GM23338 (cell line): ENCODE data around the gene NOL9. TPM values are rescaled to one million over a fixed set of nuclear protein-coding genes. Genes with fewer than 3 reads are reported as not detected.

Experiments
- ATAC-seq: fragments of 200-7000 bp; cut with Tn5 transposase; 3 replicates; pipeline ENCODE4 v1.9.1; 2020
- DNase-seq: peaks from one replicate; pipeline ENCODE4 v3.0.0-alpha.2; 2015; ENCODE audit warnings: low spot score
- H2AFZ ChIP-seq: fragments of 200-600 bp; sonication (generic); 2 replicates; pipeline ENCODE4 v1.8.0; 2016; ENCODE audit warnings: antibody characterized with exemption, mild to moderate bottlenecking, moderate library complexity
- H3F3A ChIP-seq: fragments of 200-600 bp; sonication (generic); replicated peaks from 2 replicates; pipeline ENCODE4 v1.8.0; 2017; ENCODE audit warnings: antibody characterized with exemption, mixed run types, low read depth
- H3K27ac ChIP-seq: fragments of 200-600 bp; sonication (generic); 2 replicates; pipeline ENCODE4 v1.6.1; 2016; ENCODE audit warnings: low read depth
- H3K27me3 ChIP-seq: fragments of 200-600 bp; sonication (generic); 2 replicates; pipeline ENCODE4 v1.8.0; 2016; ENCODE audit warnings: mild to moderate bottlenecking, mixed run types, moderate library complexity; ENCODE audit not compliant: insufficient read depth
- H3K36me3 ChIP-seq: fragments of 200-600 bp; sonication (generic); 2 replicates; pipeline ENCODE4 v1.8.0; 2016; ENCODE audit warnings: mild to moderate bottlenecking; ENCODE audit not compliant: insufficient read depth
- H3K4me1 ChIP-seq: fragments of 200-600 bp; sonication (generic); 2 replicates; pipeline ENCODE4 v1.8.0; 2016; ENCODE audit warnings: mild to moderate bottlenecking, moderate library complexity; ENCODE audit not compliant: insufficient read depth
- H3K4me2 ChIP-seq: fragments of 200-600 bp; sonication (generic); 2 replicates; pipeline ENCODE4 v1.7.1; 2017; ENCODE audit warnings: mixed run types
- H3K4me3 ChIP-seq: fragments of 200-600 bp; sonication (generic); 2 replicates; pipeline ENCODE4 v1.6.1; 2016; ENCODE audit warnings: mixed run types
- H3K79me2 ChIP-seq: fragments of 200-600 bp; sonication (generic); replicated peaks from 2 replicates; pipeline ENCODE4 v1.8.0; 2017; ENCODE audit warnings: mild to moderate bottlenecking; ENCODE audit not compliant: insufficient read depth
- H3K9me2 ChIP-seq: fragments of 200-600 bp; sonication (generic); 2 replicates; pipeline ENCODE4 v1.8.0; 2017; ENCODE audit not compliant: insufficient read depth
- H4K20me1 ChIP-seq: fragments of 200-600 bp; sonication (generic); replicated peaks from 2 replicates; pipeline ENCODE4 v1.8.0; 2017; ENCODE audit warnings: mild to moderate bottlenecking; ENCODE audit not compliant: insufficient read depth
- H3K27ac Mint-ChIP-seq: 2 replicates; pipeline ENCODE4 v1.8.0; 2020; ENCODE audit warnings: inconsistent platforms, mild to moderate bottlenecking, moderate library complexity, mixed read lengths
- H3K27me3 Mint-ChIP-seq: 3 replicates; pipeline ENCODE4 v1.8.0; 2022; ENCODE audit warnings: low read depth, mild to moderate bottlenecking, moderate library complexity, mixed read lengths, inconsistent platforms; ENCODE audit not compliant: insufficient read depth, poor library complexity
- H3K36me3 Mint-ChIP-seq: 3 replicates; pipeline ENCODE4 v1.8.0; 2021; ENCODE audit warnings: low read depth, mild to moderate bottlenecking, inconsistent platforms, moderate library complexity, mixed read lengths
- H3K4me1 Mint-ChIP-seq: 3 replicates; pipeline ENCODE4 v1.8.0; 2020; ENCODE audit warnings: mild to moderate bottlenecking, inconsistent platforms, mixed read lengths
- H3K4me3 Mint-ChIP-seq: 3 replicates; pipeline ENCODE4 v1.8.0; 2021; ENCODE audit warnings: moderate library complexity, mild to moderate bottlenecking, inconsistent platforms, mixed read lengths
- H3K9me3 Mint-ChIP-seq: 3 replicates; pipeline ENCODE4 v1.8.0; 2020; ENCODE audit warnings: moderate library complexity, mild to moderate bottlenecking, inconsistent platforms, mixed read lengths
- CREB1 ChIP-seq: fragments of 250-450 bp; sonication (Bioruptor Pico); IDR thresholded peaks from 2 replicates; pipeline ENCODE4 v1.5.0; 2020; ENCODE audit warnings: low read depth, mild to moderate bottlenecking, moderate library complexity
- EZH2 ChIP-seq: fragments of 200-600 bp; sonication (generic); IDR thresholded peaks from one replicate; pipeline ENCODE4 v1.8.0; 2017; ENCODE audit warnings: antibody characterized with exemption, mild to moderate bottlenecking, low read depth; ENCODE audit not compliant: unreplicated experiment
- EZH2phosphoT487 ChIP-seq: fragments of 200-600 bp; sonication (generic); IDR thresholded peaks from one replicate; pipeline ENCODE4 v1.8.1; 2018; ENCODE audit warnings: antibody characterized with exemption; ENCODE audit not compliant: unreplicated experiment
- JUNB ChIP-seq: IDR thresholded peaks from one replicate; pipeline ENCODE4 v1.6.1; 2016; ENCODE audit warnings: antibody characterized with exemption; ENCODE audit not compliant: unreplicated experiment
- NANOG ChIP-seq: IDR thresholded peaks from 2 replicates; pipeline ENCODE4 v1.6.1; 2016; ENCODE audit warnings: antibody characterized with exemption, borderline replicate concordance
- POLR2AphosphoS5 ChIP-seq: IDR thresholded peaks from 2 replicates; pipeline ENCODE4 v1.6.1; 2016; ENCODE audit warnings: antibody characterized with exemption, low read depth
- STAT1 ChIP-seq: IDR thresholded peaks from one replicate; pipeline ENCODE4 v1.6.1; 2016; ENCODE audit warnings: antibody characterized with exemption; ENCODE audit not compliant: unreplicated experiment
- ZNF114 ChIP-seq: fragments of 250-450 bp; sonication (Bioruptor Pico); IDR thresholded peaks from 2 replicates; pipeline ENCODE4 v1.5.0; 2020; ENCODE audit warnings: mild to moderate bottlenecking, moderate library complexity
- ZNF331 ChIP-seq: fragments of 250-450 bp; sonication (Bioruptor Pico); IDR thresholded peaks from 2 replicates; pipeline ENCODE4 v1.5.0; 2020; ENCODE audit warnings: low read depth, mild to moderate bottlenecking, moderate library complexity
- polyA plus RNA-seq: library from polyadenylated mRNA; unstranded; fragments of >200 nt; fragmentation: Nextera tagmentation; extraction: Ambion mirVana; gene quantifications from 2 replicates; pipeline ENCODE4 v1.2.1, GENCODE V29; 2016
- total RNA-seq: library from RNA; depleted of rRNA; stranded (reverse); fragments of >200 nt; shearing (Covaris generic); gene quantifications from 2 replicates; pipeline ENCODE4 v1.2.3, GENCODE V29; 2014
- TF ChIP-seq, protein P1 (sequence below): IDR thresholded peaks from 2 replicates; pipeline ENCODE4 v1.6.1; 2016; ENCODE audit warnings: antibody characterized with exemption
- TF ChIP-seq, protein P2 (sequence below): fragments of 250-450 bp; sonication (Bioruptor Pico); IDR thresholded peaks from 2 replicates; pipeline ENCODE4 v1.5.0; 2020; ENCODE audit warnings: mild to moderate bottlenecking, moderate library complexity
- TF ChIP-seq, protein P3 (sequence below), 2 experiments: fragments of 200-600 bp in 1 of 2; sonication (generic) in 1 of 2; conservative IDR thresholded peaks; 2 replicates each; pipeline versions ENCODE4 v1.5.1 to v1.6.1; 2016 to 2017; ENCODE audit warnings: antibody characterized with exemption in 2 of 2, low read depth in 2 of 2, mild to moderate bottlenecking in 2 of 2, moderate library complexity in 1 of 2
- TF ChIP-seq, protein P4 (sequence below): IDR thresholded peaks from one replicate; pipeline ENCODE4 v1.6.1; 2018; ENCODE audit warnings: antibody characterized with exemption; ENCODE audit not compliant: unreplicated experiment

Gene NOL9
- total and polyA plus RNA-seq, 2 experiments from 2014 or later: 13.2 to 48.5 TPM

DNA sequence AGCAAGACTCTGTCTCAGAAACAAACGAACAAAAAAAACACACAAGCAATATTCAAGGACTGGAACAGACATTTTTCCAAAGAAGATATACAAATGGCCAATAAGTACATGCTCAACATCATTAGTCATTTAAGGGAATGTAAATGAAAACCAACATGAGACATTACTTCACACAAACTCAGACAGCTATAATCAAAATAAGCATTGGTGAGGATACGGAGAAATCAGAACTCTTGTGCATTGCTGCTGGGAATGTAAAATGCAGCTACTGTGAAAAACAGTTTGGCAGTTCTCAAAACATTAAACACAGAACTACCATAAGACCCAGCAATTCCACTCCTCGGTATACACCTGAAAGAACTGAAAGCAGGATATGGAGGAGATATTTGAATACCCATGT lies 15.4 kb downstream of the NOL9 start:
- DNase-seq: no peak
- Histone ChIP-seq H3K79me2 (peaks cover 20% of the 10 kb centered on the region; the same call in 1 of the 2 replicates), H2AFZ (no peak overlapping the region), H3K36me3 (peaks cover 15% of the 10 kb centered on the region; the same call in 1 of the 2 replicates), H4K20me1 (peaks cover 21% of the 10 kb centered on the region; the same call in 1 of the 2 replicates), H3K27ac (0 out of 2 replicates have a peak overlapping the region, but pooled peaks have one; percentile 32), H3K4me2 (no peak overlapping the region), H3K27me3 (no peaks in the 10 kb centered on the region), H3K9me2 (no peaks in the 10 kb centered on the region), H3K4me3 (no peak overlapping the region), H3K4me1 (no peaks in the 10 kb centered on the region), H3F3A (no peaks in the 10 kb centered on the region)
- Mint-ChIP-seq H3K9me3 (no peaks in the 10 kb centered on the region), H3K4me1 (no peaks in the 10 kb centered on the region), H3K27me3 (peaks cover 6% of the 10 kb centered on the region), H3K36me3 (peaks cover 50% of the 10 kb centered on the region; the same call in 2 of the 3 replicates), H3K4me3 (no peak overlapping the region), H3K27ac (no peak overlapping the region)
- no peak for ATAC-seq
- no peak for TF ChIP-seq NANOG
- no peak for TF ChIP-seq ZNF331 (CRISPR knock-in tag)
- no peak for TF ChIP-seq EZH2phosphoT487
- TF ChIP-seq JUNB: no peak
- TF ChIP-seq, protein P1, sequence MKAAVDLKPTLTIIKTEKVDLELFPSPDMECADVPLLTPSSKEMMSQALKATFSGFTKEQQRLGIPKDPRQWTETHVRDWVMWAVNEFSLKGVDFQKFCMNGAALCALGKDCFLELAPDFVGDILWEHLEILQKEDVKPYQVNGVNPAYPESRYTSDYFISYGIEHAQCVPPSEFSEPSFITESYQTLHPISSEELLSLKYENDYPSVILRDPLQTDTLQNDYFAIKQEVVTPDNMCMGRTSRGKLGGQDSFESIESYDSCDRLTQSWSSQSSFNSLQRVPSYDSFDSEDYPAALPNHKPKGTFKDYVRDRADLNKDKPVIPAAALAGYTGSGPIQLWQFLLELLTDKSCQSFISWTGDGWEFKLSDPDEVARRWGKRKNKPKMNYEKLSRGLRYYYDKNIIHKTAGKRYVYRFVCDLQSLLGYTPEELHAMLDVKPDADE: no peak
- TF ChIP-seq CREB1 (CRISPR knock-in tag): no peak
- TF ChIP-seq, protein P2, sequence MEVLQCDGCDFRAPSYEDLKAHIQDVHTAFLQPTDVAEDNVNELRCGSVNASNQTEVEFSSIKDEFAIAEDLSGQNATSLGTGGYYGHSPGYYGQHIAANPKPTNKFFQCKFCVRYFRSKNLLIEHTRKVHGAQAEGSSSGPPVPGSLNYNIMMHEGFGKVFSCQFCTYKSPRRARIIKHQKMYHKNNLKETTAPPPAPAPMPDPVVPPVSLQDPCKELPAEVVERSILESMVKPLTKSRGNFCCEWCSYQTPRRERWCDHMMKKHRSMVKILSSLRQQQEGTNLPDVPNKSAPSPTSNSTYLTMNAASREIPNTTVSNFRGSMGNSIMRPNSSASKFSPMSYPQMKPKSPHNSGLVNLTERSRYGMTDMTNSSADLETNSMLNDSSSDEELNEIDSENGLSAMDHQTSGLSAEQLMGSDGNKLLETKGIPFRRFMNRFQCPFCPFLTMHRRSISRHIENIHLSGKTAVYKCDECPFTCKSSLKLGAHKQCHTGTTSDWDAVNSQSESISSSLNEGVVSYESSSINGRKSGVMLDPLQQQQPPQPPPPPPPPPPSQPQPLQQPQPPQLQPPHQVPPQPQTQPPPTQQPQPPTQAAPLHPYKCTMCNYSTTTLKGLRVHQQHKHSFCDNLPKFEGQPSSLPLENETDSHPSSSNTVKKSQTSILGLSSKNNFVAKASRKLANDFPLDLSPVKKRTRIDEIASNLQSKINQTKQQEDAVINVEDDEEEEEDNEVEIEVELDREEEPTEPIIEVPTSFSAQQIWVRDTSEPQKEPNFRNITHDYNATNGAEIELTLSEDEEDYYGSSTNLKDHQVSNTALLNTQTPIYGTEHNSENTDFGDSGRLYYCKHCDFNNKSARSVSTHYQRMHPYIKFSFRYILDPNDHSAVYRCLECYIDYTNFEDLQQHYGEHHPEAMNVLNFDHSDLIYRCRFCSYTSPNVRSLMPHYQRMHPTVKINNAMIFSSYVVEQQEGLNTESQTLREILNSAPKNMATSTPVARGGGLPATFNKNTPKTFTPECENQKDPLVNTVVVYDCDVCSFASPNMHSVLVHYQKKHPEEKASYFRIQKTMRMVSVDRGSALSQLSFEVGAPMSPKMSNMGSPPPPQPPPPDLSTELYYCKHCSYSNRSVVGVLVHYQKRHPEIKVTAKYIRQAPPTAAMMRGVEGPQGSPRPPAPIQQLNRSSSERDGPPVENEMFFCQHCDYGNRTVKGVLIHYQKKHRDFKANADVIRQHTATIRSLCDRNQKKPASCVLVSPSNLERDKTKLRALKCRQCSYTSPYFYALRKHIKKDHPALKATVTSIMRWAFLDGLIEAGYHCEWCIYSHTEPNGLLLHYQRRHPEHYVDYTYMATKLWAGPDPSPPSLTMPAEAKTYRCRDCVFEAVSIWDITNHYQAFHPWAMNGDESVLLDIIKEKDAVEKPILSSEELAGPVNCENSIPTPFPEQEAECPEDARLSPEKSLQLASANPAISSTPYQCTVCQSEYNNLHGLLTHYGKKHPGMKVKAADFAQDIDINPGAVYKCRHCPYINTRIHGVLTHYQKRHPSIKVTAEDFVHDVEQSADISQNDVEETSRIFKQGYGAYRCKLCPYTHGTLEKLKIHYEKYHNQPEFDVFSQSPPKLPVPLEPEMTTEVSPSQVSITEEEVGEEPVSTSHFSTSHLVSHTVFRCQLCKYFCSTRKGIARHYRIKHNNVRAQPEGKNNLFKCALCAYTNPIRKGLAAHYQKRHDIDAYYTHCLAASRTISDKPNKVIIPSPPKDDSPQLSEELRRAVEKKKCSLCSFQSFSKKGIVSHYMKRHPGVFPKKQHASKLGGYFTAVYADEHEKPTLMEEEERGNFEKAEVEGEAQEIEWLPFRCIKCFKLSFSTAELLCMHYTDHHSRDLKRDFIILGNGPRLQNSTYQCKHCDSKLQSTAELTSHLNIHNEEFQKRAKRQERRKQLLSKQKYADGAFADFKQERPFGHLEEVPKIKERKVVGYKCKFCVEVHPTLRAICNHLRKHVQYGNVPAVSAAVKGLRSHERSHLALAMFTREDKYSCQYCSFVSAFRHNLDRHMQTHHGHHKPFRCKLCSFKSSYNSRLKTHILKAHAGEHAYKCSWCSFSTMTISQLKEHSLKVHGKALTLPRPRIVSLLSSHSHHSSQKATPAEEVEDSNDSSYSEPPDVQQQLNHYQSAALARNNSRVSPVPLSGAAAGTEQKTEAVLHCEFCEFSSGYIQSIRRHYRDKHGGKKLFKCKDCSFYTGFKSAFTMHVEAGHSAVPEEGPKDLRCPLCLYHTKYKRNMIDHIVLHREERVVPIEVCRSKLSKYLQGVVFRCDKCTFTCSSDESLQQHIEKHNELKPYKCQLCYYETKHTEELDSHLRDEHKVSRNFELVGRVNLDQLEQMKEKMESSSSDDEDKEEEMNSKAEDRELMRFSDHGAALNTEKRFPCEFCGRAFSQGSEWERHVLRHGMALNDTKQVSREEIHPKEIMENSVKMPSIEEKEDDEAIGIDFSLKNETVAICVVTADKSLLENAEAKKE (CRISPR knock-in tag): no peak
- TF ChIP-seq, protein P3, sequence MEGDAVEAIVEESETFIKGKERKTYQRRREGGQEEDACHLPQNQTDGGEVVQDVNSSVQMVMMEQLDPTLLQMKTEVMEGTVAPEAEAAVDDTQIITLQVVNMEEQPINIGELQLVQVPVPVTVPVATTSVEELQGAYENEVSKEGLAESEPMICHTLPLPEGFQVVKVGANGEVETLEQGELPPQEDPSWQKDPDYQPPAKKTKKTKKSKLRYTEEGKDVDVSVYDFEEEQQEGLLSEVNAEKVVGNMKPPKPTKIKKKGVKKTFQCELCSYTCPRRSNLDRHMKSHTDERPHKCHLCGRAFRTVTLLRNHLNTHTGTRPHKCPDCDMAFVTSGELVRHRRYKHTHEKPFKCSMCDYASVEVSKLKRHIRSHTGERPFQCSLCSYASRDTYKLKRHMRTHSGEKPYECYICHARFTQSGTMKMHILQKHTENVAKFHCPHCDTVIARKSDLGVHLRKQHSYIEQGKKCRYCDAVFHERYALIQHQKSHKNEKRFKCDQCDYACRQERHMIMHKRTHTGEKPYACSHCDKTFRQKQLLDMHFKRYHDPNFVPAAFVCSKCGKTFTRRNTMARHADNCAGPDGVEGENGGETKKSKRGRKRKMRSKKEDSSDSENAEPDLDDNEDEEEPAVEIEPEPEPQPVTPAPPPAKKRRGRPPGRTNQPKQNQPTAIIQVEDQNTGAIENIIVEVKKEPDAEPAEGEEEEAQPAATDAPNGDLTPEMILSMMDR (conservative IDR thresholded peaks at IDR 0.05; ENCODE audit: low read depth in 2 of 2): no peak
- no peak for TF ChIP-seq EZH2
- TF ChIP-seq, protein P4, sequence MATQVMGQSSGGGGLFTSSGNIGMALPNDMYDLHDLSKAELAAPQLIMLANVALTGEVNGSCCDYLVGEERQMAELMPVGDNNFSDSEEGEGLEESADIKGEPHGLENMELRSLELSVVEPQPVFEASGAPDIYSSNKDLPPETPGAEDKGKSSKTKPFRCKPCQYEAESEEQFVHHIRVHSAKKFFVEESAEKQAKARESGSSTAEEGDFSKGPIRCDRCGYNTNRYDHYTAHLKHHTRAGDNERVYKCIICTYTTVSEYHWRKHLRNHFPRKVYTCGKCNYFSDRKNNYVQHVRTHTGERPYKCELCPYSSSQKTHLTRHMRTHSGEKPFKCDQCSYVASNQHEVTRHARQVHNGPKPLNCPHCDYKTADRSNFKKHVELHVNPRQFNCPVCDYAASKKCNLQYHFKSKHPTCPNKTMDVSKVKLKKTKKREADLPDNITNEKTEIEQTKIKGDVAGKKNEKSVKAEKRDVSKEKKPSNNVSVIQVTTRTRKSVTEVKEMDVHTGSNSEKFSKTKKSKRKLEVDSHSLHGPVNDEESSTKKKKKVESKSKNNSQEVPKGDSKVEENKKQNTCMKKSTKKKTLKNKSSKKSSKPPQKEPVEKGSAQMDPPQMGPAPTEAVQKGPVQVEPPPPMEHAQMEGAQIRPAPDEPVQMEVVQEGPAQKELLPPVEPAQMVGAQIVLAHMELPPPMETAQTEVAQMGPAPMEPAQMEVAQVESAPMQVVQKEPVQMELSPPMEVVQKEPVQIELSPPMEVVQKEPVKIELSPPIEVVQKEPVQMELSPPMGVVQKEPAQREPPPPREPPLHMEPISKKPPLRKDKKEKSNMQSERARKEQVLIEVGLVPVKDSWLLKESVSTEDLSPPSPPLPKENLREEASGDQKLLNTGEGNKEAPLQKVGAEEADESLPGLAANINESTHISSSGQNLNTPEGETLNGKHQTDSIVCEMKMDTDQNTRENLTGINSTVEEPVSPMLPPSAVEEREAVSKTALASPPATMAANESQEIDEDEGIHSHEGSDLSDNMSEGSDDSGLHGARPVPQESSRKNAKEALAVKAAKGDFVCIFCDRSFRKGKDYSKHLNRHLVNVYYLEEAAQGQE: no peak
- no peak for TF ChIP-seq STAT1
- TF ChIP-seq POLR2AphosphoS5: no peak
- no peak for TF ChIP-seq ZNF114
